ENCODE measurements around the gene DNAJC27. TPM values are rescaled to one million over a fixed set of nuclear protein-coding genes. Genes with fewer than 3 reads are reported as not detected.
A peak's percentile ranks its signal among the peaks of the same experiment; 100 is the strongest.

The DNAJC27 gene
- total and polyA plus RNA-seq, 2 of the 13 experiments (the other 11 are each of a cell fraction or from before 2014, with no cell fraction given), result 3.1 to 3.7 TPM

GRCh38 chr2:24969784-24970183 is 2.0 kb downstream of the DNAJC27 start:
- DNase-seq (ENCODE audit: low spot score) (no peak), FAIRE-seq (no peak), ATAC-seq (no peak)
- Histone ChIP-seq H3K79me2 (ENCODE audit: insufficient read depth, low read length) (peaks cover 16% of the 10 kb centered on the region), H3K4me1 (ENCODE audit: insufficient read depth, low read length) (peaks cover 23% of the 10 kb centered on the region), H4K20me1 (ENCODE audit: insufficient read depth, low read length) (no peaks in the 10 kb centered on the region), H2AFZ (ENCODE audit: low read length) (no peak overlapping the region), H3K4me2 (ENCODE audit: low read depth, low read length) (no peak overlapping the region), H3K9me3 (ENCODE audit: low read length) (no peaks in the 10 kb centered on the region), H3K36me3 (replicated peaks in 1 of 2; ENCODE audit: control insufficient read depth in 1 of 2, insufficient read depth in 2 of 2, low read length in 2 of 2) (peaks cover 6 to 17% of the 10 kb centered on the region in 2 experiments; a peak in 4 of 5 replicates), H3K4me3 (replicated peaks in 1 of 3; ENCODE audit: insufficient read depth in 1 of 3, low read depth in 2 of 3, low read length in 3 of 3) (no peak overlapping the region; a peak in 1 of 6 replicates), H3K27me3 (ENCODE audit: control insufficient read depth in 1 of 2, insufficient read depth in 2 of 2, low read length in 2 of 2) (no peaks in the 10 kb centered on the region; a peak in 1 of 5 replicates), H3K27ac (ENCODE audit: extremely low read length, insufficient read depth, low read length) (no peak overlapping the region), H3K9ac (ENCODE audit: insufficient read depth, low read depth, low read length) (no peak overlapping the region)
- ChIA-PET CTCF (ENCODE audit: low intra/inter-chr PET ratio, low total read pairs) (no interaction called here), POLR2A (no interaction called here)
- no TSS peak for BruUV-seq (replicated peaks)
- WGBS (ENCODE audit: low lambda C conversion rate), result 85% methylated on average over 1 of the region's 1 CpG
- TF ChIP-seq HCFC1 (IDR thresholded peaks at IDR 0.05; ENCODE audit: low read depth, low read length) (no peak), CEBPB (IDR thresholded peaks at IDR 0.05; ENCODE audit: borderline replicate concordance, low read depth, low read length) (peak; percentile 55; the same call in 1 of the 2 replicates)
- intact Hi-C loops (cut with micrococcal nuclease; ENCODE audit: unreplicated experiment), result no loop called here
- in situ Hi-C loops (cut with HindIII; ENCODE audit: extremely low pct_ligation_motif_present, low pct_unique_long_range_greater_than_20kb), result no loop called here

GRCh38 chr2:24961903-24962302 is 9.9 kb downstream of the DNAJC27 start:
- Histone ChIP-seq H3K9ac (ENCODE audit: insufficient read depth, low read depth, low read length) (no peak overlapping the region), H3K79me2 (ENCODE audit: insufficient read depth, low read length) (no peaks in the 10 kb centered on the region), H3K4me2 (ENCODE audit: low read depth, low read length) (no peak overlapping the region), H3K36me3 (replicated peaks in 1 of 2; ENCODE audit: control insufficient read depth in 1 of 2, insufficient read depth in 2 of 2, low read length in 2 of 2) (peaks cover 15 to 62% of the 10 kb centered on the region in 2 experiments), H3K4me3 (replicated peaks in 1 of 3; ENCODE audit: insufficient read depth in 1 of 3, low read depth in 2 of 3, low read length in 3 of 3) (no peak overlapping the region), H4K20me1 (ENCODE audit: insufficient read depth, low read length) (no peaks in the 10 kb centered on the region), H3K9me3 (ENCODE audit: low read length) (no peaks in the 10 kb centered on the region), H2AFZ (ENCODE audit: low read length) (no peak overlapping the region), H3K4me1 (ENCODE audit: insufficient read depth, low read length) (no peaks in the 10 kb centered on the region), H3K27ac (ENCODE audit: extremely low read length, insufficient read depth, low read length) (no peak overlapping the region), H3K27me3 (ENCODE audit: control insufficient read depth in 1 of 2, insufficient read depth in 2 of 2, low read length in 2 of 2) (no peaks in the 10 kb centered on the region)
- no TSS peak for BruUV-seq (replicated peaks)
- ATAC-seq, result no peak
- 94% methylated on average over 1 of the region's 1 CpG for WGBS (ENCODE audit: low lambda C conversion rate)
- ChIA-PET CTCF (ENCODE audit: low intra/inter-chr PET ratio, low total read pairs) (no interaction called here), POLR2A (no interaction called here)
- intact Hi-C loops (cut with micrococcal nuclease; ENCODE audit: unreplicated experiment), result no loop called here
- no peak for DNase-seq (ENCODE audit: low spot score)
- no peak for TF ChIP-seq MAX (IDR thresholded peaks at IDR 0.05)
- TF ChIP-seq KDM2A (CRISPR knock-in tag; IDR thresholded peaks at IDR 0.05; ENCODE audit: borderline replicate concordance, low read depth), result no peak
- no peak for TF ChIP-seq ZNF709 (CRISPR knock-in tag; IDR thresholded peaks at IDR 0.05)
- no peak for TF ChIP-seq NR1H2 (CRISPR knock-in tag; IDR thresholded peaks at IDR 0.05; ENCODE audit: borderline replicate concordance, low read depth)
- TF ChIP-seq RBAK (CRISPR knock-in tag; IDR thresholded peaks at IDR 0.05), result no peak
- no peak for TF ChIP-seq HDAC6 (IDR thresholded peaks at IDR 0.05; ENCODE audit: low read depth, low read length)
- no peak for TF ChIP-seq ZNF547 (CRISPR knock-in tag; IDR thresholded peaks at IDR 0.05)
- in situ Hi-C loops (cut with HindIII; ENCODE audit: extremely low pct_ligation_motif_present, low pct_unique_long_range_greater_than_20kb), result no loop called here
- FAIRE-seq, result no peak
